Neural progenitor cell (in vitro differentiated cells): ENCODE data around the gene TANC1. TPM values are rescaled to one million over a fixed set of nuclear protein-coding genes. Genes with fewer than 3 reads are reported as not detected.

Experiments used
- DNase-seq: peaks from one replicate; pipeline ENCODE4 v3.0.0-alpha.2; 2016; ENCODE audit warnings: low spot score
- H2AFZ ChIP-seq: fragments of 200-600 bp; sonication (generic); replicated peaks from 2 replicates; pipeline ENCODE4 v1.6.1; 2016; ENCODE audit warnings: antibody characterized with exemption
- H3F3A ChIP-seq: fragments of 200-600 bp; sonication (generic); 2 replicates; pipeline ENCODE4 v1.6.1; 2016; ENCODE audit warnings: antibody characterized with exemption, low read depth
- H3K27ac ChIP-seq: fragments of 200-600 bp; sonication (generic); 2 replicates; pipeline ENCODE4 v1.5.1; 2016; ENCODE audit warnings: mild to moderate bottlenecking
- H3K27me3 ChIP-seq: fragments of 200-600 bp; sonication (generic); 2 replicates; pipeline ENCODE4 v1.6.1; 2016; ENCODE audit warnings: mild to moderate bottlenecking, moderate library complexity
- H3K36me3 ChIP-seq: fragments of 200-600 bp; sonication (generic); 2 replicates; pipeline ENCODE4 v1.5.1; 2016
- H3K4me1 ChIP-seq: fragments of 200-600 bp; sonication (generic); 2 replicates; pipeline ENCODE4 v1.6.1; 2016; ENCODE audit warnings: mixed run types
- H3K4me2 ChIP-seq: fragments of 200-600 bp; sonication (generic); 2 replicates; pipeline ENCODE4 v1.6.1; 2016
- H3K4me3 ChIP-seq: fragments of 200-600 bp; sonication (generic); 2 replicates; pipeline ENCODE4 v1.5.1; 2016
- H3K79me2 ChIP-seq: fragments of 200-600 bp; sonication (generic); 2 replicates; pipeline ENCODE4 v1.6.1; 2016; ENCODE audit warnings: low read depth
- H3K9ac ChIP-seq: fragments of 200-600 bp; sonication (generic); 2 replicates; pipeline ENCODE4 v1.6.1; 2016
- H3K9me3 ChIP-seq: fragments of 200-600 bp; sonication (generic); 2 replicates; pipeline ENCODE4 v1.5.1; 2016; ENCODE audit warnings: low read depth
- H4K20me1 ChIP-seq: fragments of 200-600 bp; sonication (generic); 2 replicates; pipeline ENCODE4 v1.6.1; 2016; ENCODE audit warnings: low read depth
- H3K27ac Mint-ChIP-seq: 3 replicates; pipeline ENCODE4 v1.8.0; 2021; ENCODE audit warnings: mixed read lengths
- H3K27me3 Mint-ChIP-seq: 2 replicates; pipeline ENCODE4 v1.8.0; 2022; ENCODE audit warnings: low read depth, mild to moderate bottlenecking, inconsistent platforms, moderate library complexity, mixed read lengths; ENCODE audit not compliant: insufficient read depth
- H3K36me3 Mint-ChIP-seq: 3 replicates; pipeline ENCODE4 v1.8.0; 2021; ENCODE audit warnings: mixed read lengths
- H3K4me1 Mint-ChIP-seq: 3 replicates; pipeline ENCODE4 v1.8.0; 2021; ENCODE audit warnings: mixed read lengths
- H3K4me3 Mint-ChIP-seq: 3 replicates; pipeline ENCODE4 v1.8.0; 2021; ENCODE audit warnings: mild to moderate bottlenecking, moderate library complexity, mixed read lengths
- H3K9me3 Mint-ChIP-seq: 3 replicates; pipeline ENCODE4 v1.8.0; 2020; ENCODE audit warnings: mixed read lengths
- CTCF ChIP-seq: fragments of 200-600 bp; sonication (generic); IDR thresholded peaks from 2 replicates; pipeline ENCODE4 v1.5.1; 2017; ENCODE audit warnings: antibody characterized with exemption, mild to moderate bottlenecking
- EZH2 ChIP-seq: fragments of 200-600 bp; sonication (generic); IDR thresholded peaks from 2 replicates; pipeline ENCODE4 v1.6.1; 2017; ENCODE audit warnings: antibody characterized with exemption, mild to moderate bottlenecking, moderate library complexity
- EZH2phosphoT487 ChIP-seq: fragments of 200-600 bp; sonication (generic); IDR thresholded peaks from 2 replicates; pipeline ENCODE4 v1.6.1; 2017; ENCODE audit warnings: antibody characterized with exemption
- total RNA-seq: library from RNA; depleted of rRNA; stranded (reverse); fragments of >200 nt; gene quantifications from 2 replicates; pipeline ENCODE4 v1.2.3, GENCODE V29; 2015; ENCODE audit warnings: low replicate concordance

Gene TANC1
- total RNA-seq, 1 donor from 2014 or later: 11.9 TPM

GRCh38 chr2:159075727-159076126, 107.3 kb downstream of the TANC1 start:
- no peak overlapping the region for H3K4me3 ChIP-seq
- H3K4me2 ChIP-seq: no peak overlapping the region
- H3K27me3 ChIP-seq: no peaks in the 10 kb centered on the region
- Mint-ChIP-seq H3K27ac (no peak overlapping the region), H3K36me3 (peaks cover 2% of the 10 kb centered on the region), H3K4me1 (peaks cover 15% of the 10 kb centered on the region), H3K9me3 (peaks cover 5% of the 10 kb centered on the region), H3K4me3 (no peak overlapping the region), H3K27me3 (no peaks in the 10 kb centered on the region)
- no peaks in the 10 kb centered on the region for H4K20me1 ChIP-seq
- no peak overlapping the region for H3K27ac ChIP-seq
- no peak overlapping the region for H3K9ac ChIP-seq
- H3K4me1 ChIP-seq: peaks cover 15% of the 10 kb centered on the region
- TF ChIP-seq EZH2 (no peak), CTCF (no peak), EZH2phosphoT487 (no peak)
- no peaks in the 10 kb centered on the region for H3F3A ChIP-seq
- no peaks in the 10 kb centered on the region for H3K36me3 ChIP-seq
- H2AFZ ChIP-seq: no peak overlapping the region
- DNase-seq: no peak
- no peaks in the 10 kb centered on the region for H3K79me2 ChIP-seq
- no peaks in the 10 kb centered on the region for H3K9me3 ChIP-seq

GRCh38 chr2:159076241-159076640, 107.8 kb downstream of the TANC1 start:
- Mint-ChIP-seq H3K27ac (no peak overlapping the region), H3K9me3 (peaks cover 5% of the 10 kb centered on the region), H3K36me3 (peaks cover 2% of the 10 kb centered on the region), H3K4me3 (no peak overlapping the region), H3K4me1 (peaks cover 14% of the 10 kb centered on the region), H3K27me3 (peaks cover under 1% of the 10 kb centered on the region)
- peaks cover 11% of the 10 kb centered on the region for H3K4me1 ChIP-seq
- no peak overlapping the region for H3K27ac ChIP-seq
- no peak for DNase-seq
- H3F3A ChIP-seq: no peaks in the 10 kb centered on the region
- H2AFZ ChIP-seq: no peak overlapping the region
- no peaks in the 10 kb centered on the region for H4K20me1 ChIP-seq
- H3K27me3 ChIP-seq: no peaks in the 10 kb centered on the region
- no peaks in the 10 kb centered on the region for H3K79me2 ChIP-seq
- H3K4me3 ChIP-seq: no peak overlapping the region
- no peak overlapping the region for H3K4me2 ChIP-seq
- no peak overlapping the region for H3K9ac ChIP-seq
- H3K36me3 ChIP-seq: no peaks in the 10 kb centered on the region
- H3K9me3 ChIP-seq: no peaks in the 10 kb centered on the region
- TF ChIP-seq CTCF (no peak), EZH2phosphoT487 (no peak), EZH2 (no peak)

- Histone ChIP-seq H3F3A (no peaks in the 10 kb centered on the region), H4K20me1 (no peaks in the 10 kb centered on the region), H3K9me3 (no peaks in the 10 kb centered on the region), H3K79me2 (no peaks in the 10 kb centered on the region), H3K4me3 (no peak overlapping the region), H3K27ac (no peak overlapping the region), H3K27me3 (no peaks in the 10 kb centered on the region), H3K36me3 (no peaks in the 10 kb centered on the region), H3K4me2 (no peak overlapping the region), H3K4me1 (peaks cover 5% of the 10 kb centered on the region), H3K9ac (no peak overlapping the region), H2AFZ (no peak overlapping the region)
- peaks cover 15% of the 10 kb centered on the region for H3K4me1 Mint-ChIP-seq
- H3K9me3 Mint-ChIP-seq: peaks cover 5% of the 10 kb centered on the region
- no peak overlapping the region for H3K27ac Mint-ChIP-seq
- no peak for DNase-seq
- peaks cover 4% of the 10 kb centered on the region for H3K36me3 Mint-ChIP-seq
- H3K4me3 Mint-ChIP-seq: no peak overlapping the region
- H3K27me3 Mint-ChIP-seq: peaks cover 3% of the 10 kb centered on the region
- no peak for TF ChIP-seq EZH2phosphoT487
Observed at GRCh38 chr2:159077869-159078268, 109.4 kb downstream of the TANC1 start.

GRCh38 chr2:159078443-159078842, 110.0 kb downstream of the TANC1 start:
- H3K36me3 ChIP-seq: no peaks in the 10 kb centered on the region
- H3K4me1 ChIP-seq: peaks cover 5% of the 10 kb centered on the region
- no peak overlapping the region for H2AFZ ChIP-seq
- no peak overlapping the region for H3K9ac ChIP-seq
- H3K36me3 Mint-ChIP-seq: peaks cover 5% of the 10 kb centered on the region
- peaks cover 14% of the 10 kb centered on the region for H3K4me1 Mint-ChIP-seq
- H3K9me3 Mint-ChIP-seq: peaks cover 5% of the 10 kb centered on the region
- H3K27ac Mint-ChIP-seq: no peak overlapping the region
- H3K79me2 ChIP-seq: no peaks in the 10 kb centered on the region
- no peak for DNase-seq
- no peaks in the 10 kb centered on the region for H4K20me1 ChIP-seq
- H3K27me3 Mint-ChIP-seq: peaks cover 3% of the 10 kb centered on the region
- TF ChIP-seq CTCF (no peak), EZH2phosphoT487 (no peak), EZH2 (no peak)
- H3K4me3 ChIP-seq: no peak overlapping the region
- peak overlapping the region; percentile 17 for H3K4me2 ChIP-seq
- H3K4me3 Mint-ChIP-seq: no peak overlapping the region
- no peak overlapping the region for H3K27ac ChIP-seq
- no peaks in the 10 kb centered on the region for H3K9me3 ChIP-seq
- no peaks in the 10 kb centered on the region for H3F3A ChIP-seq
- H3K27me3 ChIP-seq: no peaks in the 10 kb centered on the region
